Lower leg skin (tissue), 4 donors: ENCODE data around the gene B3GNT9. TPM values are rescaled to one million over a fixed set of nuclear protein-coding genes. Genes with fewer than 3 reads are reported as not detected.
A peak's percentile ranks its signal among the peaks of the same experiment; 100 is the strongest.
"Not testable (repeated sequence)": the region's sequence is repeated elsewhere in the genome, so short reads cannot be mapped to it uniquely, and the experiment has no call there.

Experiments used
- DNase-seq, 2 donors: peaks; one replicate each; pipeline ENCODE4 v3.0.0-alpha.2; 2019; ENCODE audit warnings: low spot score in 2 of 2
- H3K4me3 ChIP-seq: fragments of 200-600 bp; sonication (generic); 2 replicates; pipeline ENCODE4 v1.5.1; 2017; ENCODE audit warnings: mild to moderate bottlenecking, low read depth; ENCODE audit not compliant: poor library complexity, severe bottlenecking
- POLR2A ChIP-seq, 2 donors: fragments of 450-650 bp; IDR thresholded peaks; one replicate each; pipeline ENCODE4 v1.6.1; 2016 to 2017; ENCODE audit warnings: antibody characterized with exemption in 2 of 2, mild to moderate bottlenecking in 1 of 2, moderate library complexity in 1 of 2
- WGBS, 2 donors: methylation state at CpG; one replicate each; pipeline ENCODE4 v1.1.5; 2018; 5-methylcytosine and 5-hydroxymethylcytosine counted together
- intact Hi-C: fragments of 100-400 bp; cut with DNase I; formaldehyde crosslinking; loops from one replicate; pipeline ENCODE4 v1.15.0; 2023; ENCODE audit warnings: low total_unique reads
- total RNA-seq, 4 donors: library from RNA; depleted of rRNA; stranded (reverse); fragments of >200 nt; gene quantifications; one replicate each; pipeline ENCODE4 v1.1.0, GENCODE V29; 2016
- TF ChIP-seq, protein P1 (sequence below), 3 donors: fragments of 450-650 bp; IDR thresholded peaks; one replicate each; pipeline ENCODE4 v1.5.1; 2016; ENCODE audit warnings: antibody characterized with exemption in 3 of 3, mild to moderate bottlenecking in 3 of 3, moderate library complexity in 2 of 3

The B3GNT9 gene
- total RNA-seq, 4 donors from 2014 or later = 10.3 to 18.0 (median 13.3) TPM

GRCh38 chr16:67142342-67142741 lies 8.5 kb downstream of the B3GNT9 start:
- DNase-seq = no peak
- intact Hi-C loops = no loop called here
- H3K4me3 ChIP-seq = no peak overlapping the region
- TF ChIP-seq, protein P1, sequence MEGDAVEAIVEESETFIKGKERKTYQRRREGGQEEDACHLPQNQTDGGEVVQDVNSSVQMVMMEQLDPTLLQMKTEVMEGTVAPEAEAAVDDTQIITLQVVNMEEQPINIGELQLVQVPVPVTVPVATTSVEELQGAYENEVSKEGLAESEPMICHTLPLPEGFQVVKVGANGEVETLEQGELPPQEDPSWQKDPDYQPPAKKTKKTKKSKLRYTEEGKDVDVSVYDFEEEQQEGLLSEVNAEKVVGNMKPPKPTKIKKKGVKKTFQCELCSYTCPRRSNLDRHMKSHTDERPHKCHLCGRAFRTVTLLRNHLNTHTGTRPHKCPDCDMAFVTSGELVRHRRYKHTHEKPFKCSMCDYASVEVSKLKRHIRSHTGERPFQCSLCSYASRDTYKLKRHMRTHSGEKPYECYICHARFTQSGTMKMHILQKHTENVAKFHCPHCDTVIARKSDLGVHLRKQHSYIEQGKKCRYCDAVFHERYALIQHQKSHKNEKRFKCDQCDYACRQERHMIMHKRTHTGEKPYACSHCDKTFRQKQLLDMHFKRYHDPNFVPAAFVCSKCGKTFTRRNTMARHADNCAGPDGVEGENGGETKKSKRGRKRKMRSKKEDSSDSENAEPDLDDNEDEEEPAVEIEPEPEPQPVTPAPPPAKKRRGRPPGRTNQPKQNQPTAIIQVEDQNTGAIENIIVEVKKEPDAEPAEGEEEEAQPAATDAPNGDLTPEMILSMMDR (IDR thresholded peaks at IDR 0.05) = no peak
- TF ChIP-seq POLR2A (IDR thresholded peaks at IDR 0.05) = no peak
- WGBS, 2 donors = 82 to 88% methylated on average over 6 to 8 of the region's 9 CpGs

DNA sequence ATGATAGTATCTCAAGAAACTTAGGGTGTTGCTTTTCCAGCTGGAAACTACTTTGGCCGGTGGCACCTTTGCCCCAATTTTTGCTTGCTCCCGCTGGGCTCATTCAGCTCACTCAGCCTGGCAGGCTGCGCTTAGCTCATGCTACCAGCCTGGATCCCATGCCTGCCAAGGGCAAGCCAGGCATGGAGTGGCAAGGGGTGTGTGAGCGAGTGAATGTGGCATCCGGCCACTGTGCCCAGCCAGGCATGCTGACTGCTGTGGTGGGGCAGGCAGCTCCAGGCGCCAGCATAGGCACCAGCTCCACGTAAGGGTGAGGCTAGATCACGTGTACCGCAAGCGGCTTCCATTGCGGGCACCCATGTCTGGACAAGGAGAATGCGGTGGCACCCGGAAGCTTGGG lies 9.4 kb downstream of the B3GNT9 start:
- H3K4me3 ChIP-seq = no peak overlapping the region
- 94 to 96% methylated on average over 9 to 13 of the region's 13 CpGs for WGBS, 2 donors
- no peak for TF ChIP-seq POLR2A (IDR thresholded peaks at IDR 0.05)
- TF ChIP-seq, protein P1 (IDR thresholded peaks at IDR 0.05) = no peak
- intact Hi-C loops = no loop called here
- no peak for DNase-seq

- intact Hi-C loops = no loop called here
- WGBS, 2 donors = 58 to 64% methylated on average over 3 of the region's 3 CpGs
- no peak for TF ChIP-seq POLR2A (IDR thresholded peaks at IDR 0.05)
- TF ChIP-seq, protein P1 (IDR thresholded peaks at IDR 0.05) = no peak
Observed at GRCh38 chr16:67137605-67138004, 13.2 kb downstream of the B3GNT9 start.

DNA sequence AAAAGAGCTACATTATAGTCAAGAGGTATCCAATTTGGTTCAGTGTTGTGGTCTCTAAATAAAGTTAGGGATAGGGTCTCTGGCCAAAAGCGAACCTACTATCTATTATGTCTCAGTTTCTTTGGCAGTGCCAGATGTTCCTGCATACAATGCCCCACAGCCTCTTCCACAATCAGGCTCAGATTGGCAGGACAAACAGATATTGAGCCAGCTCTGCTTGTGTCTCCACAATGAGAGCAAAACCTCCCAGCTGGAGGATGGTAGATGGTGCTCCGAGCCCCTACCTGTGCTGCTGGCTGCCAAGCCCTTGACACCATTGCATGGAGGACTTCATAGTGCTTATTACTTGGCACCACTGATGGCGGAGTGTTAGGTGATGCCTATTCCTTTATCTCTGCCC lies 21.4 kb downstream of the B3GNT9 start:
- WGBS, 2 donors = 98 to 100% methylated on average over 3 of the region's 3 CpGs
- intact Hi-C loops = no loop called here
- no peak for TF ChIP-seq POLR2A (IDR thresholded peaks at IDR 0.05)
- TF ChIP-seq, protein P1 (IDR thresholded peaks at IDR 0.05) = no peak

More at GRCh38 chr16:67137605-67138004, 13.2 kb downstream of the B3GNT9 start:
- DNase-seq = no peak
- no peak overlapping the region for H3K4me3 ChIP-seq

GRCh38 chr16:67128887-67129286 lies 21.9 kb downstream of the B3GNT9 start:
- no peak for DNase-seq
- WGBS, 2 donors = 91 to 98% methylated on average over 3 of the region's 3 CpGs
- TF ChIP-seq, protein P1 (IDR thresholded peaks at IDR 0.05) = no peak
- no peak for TF ChIP-seq POLR2A (IDR thresholded peaks at IDR 0.05)
- no peak overlapping the region for H3K4me3 ChIP-seq
- intact Hi-C loops = no loop called here

More for the DNA sequence above, 21.4 kb downstream of the B3GNT9 start:
- DNase-seq = no peak
- no peak overlapping the region for H3K4me3 ChIP-seq

DNA sequence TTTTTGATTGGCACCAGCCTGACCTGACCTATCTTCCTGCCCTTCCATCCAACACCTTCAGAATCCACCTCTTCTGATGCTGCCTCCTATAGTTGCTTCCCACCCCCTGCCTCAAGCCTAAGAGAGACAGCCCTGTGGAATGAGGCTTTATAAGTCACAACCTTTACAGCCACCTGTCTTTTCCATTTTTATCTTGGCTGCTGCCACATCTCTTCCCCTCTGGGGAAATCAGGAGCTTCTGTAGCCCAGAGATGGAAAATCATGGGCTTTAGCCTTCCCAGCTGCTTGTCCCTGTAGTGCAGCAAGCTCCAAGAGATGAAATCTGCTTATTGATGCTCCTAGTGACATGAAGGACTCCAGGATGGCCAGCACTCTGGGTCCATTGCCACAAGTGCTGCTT lies 22.4 kb downstream of the B3GNT9 start:
- H3K4me3 ChIP-seq = no peak overlapping the region
- intact Hi-C loops = no loop called here
- no peak for DNase-seq
- no peak for TF ChIP-seq POLR2A (IDR thresholded peaks at IDR 0.05)
- TF ChIP-seq, protein P1 (IDR thresholded peaks at IDR 0.05) = no peak

DNA sequence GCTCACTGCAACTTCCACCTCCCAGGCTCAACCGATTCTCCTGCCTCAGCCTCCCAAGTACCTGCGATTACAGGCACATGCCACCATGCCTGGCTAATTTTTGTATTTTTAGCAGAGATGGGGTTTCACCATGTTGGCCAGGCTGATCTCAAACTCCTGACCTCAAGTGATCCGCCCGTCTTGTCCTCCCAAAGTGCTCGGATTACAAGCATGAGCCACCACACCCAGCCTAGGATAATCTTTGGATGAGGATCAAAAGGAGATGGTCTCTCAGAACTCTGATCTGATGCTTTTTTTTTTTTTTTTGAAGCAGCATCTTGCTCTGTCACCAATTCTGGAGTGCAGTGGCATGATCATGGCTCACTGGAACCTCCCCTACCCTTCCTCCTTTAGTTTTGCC lies 28.0 kb downstream of the B3GNT9 start:
- H3K4me3 ChIP-seq, intact Hi-C loops: not testable (repeated sequence)
- WGBS, 2 donors = 90 to 94% methylated on average over 5 of the region's 5 CpGs
- peak in 1 of 2 donors; percentile 32 for DNase-seq
